Thyroid gland (tissue), 4 donors: Measurements from ENCODE around the gene EIF4A3.

Source experiments
- CTCF ChIP-seq, 6 experiments: fragments of 200-600 bp in 3 of 6; fragments of 450-650 bp in 3 of 6; sonication (generic) in 3 of 6; IDR thresholded peaks; one replicate each; pipeline ENCODE4 v1.5.1; 2016 to 2019; ENCODE audit warnings: antibody characterized with exemption in 6 of 6, mild to moderate bottlenecking in 2 of 6, inconsistent platforms in 1 of 6, moderate library complexity in 1 of 6
- POLR2A ChIP-seq, 2 donors: fragments of 450-650 bp; IDR thresholded peaks; one replicate each; pipeline ENCODE4 v1.6.1; 2017; ENCODE audit warnings: antibody characterized with exemption in 2 of 2, mild to moderate bottlenecking in 2 of 2, moderate library complexity in 1 of 2

- TF ChIP-seq CTCF (IDR thresholded peaks at IDR 0.05) (no peak), POLR2A (IDR thresholded peaks at IDR 0.05) (no peak)
These were observed 23.1 kb downstream of the EIF4A3 start for GRCh38 chr17:80123791-80124190.
